GM21423 (cell line): ENCODE measurements around the gene C10orf120.

ENCODE experiments used
- ATAC-seq: cut with Tn5 transposase; IDR thresholded peaks from one replicate; pipeline ENCODE4 v1.9.1; 2021; ENCODE audit warnings: mild to moderate bottlenecking, moderate library complexity; ENCODE audit not compliant: unreplicated experiment

C10orf120 gene

GRCh38 chr10:122662231-122662630, 37.4 kb downstream of the C10orf120 start:
- ATAC-seq = no peak

- no peak for ATAC-seq
Measured at GRCh38 chr10:122660696-122661095, 39.0 kb downstream of the C10orf120 start.

GRCh38 chr10:122659651-122660050, 40.0 kb downstream of the C10orf120 start:
- no peak for ATAC-seq

GRCh38 chr10:122659126-122659525, 40.5 kb downstream of the C10orf120 start:
- no peak for ATAC-seq

GRCh38 chr10:122658356-122659049, 41.1 kb downstream of the C10orf120 start:
- no peak for ATAC-seq

- ATAC-seq = no peak
Measured at GRCh38 chr10:122657729-122658128, 41.9 kb downstream of the C10orf120 start.

- ATAC-seq = no peak
Measured at GRCh38 chr10:122657255-122657654, 42.4 kb downstream of the C10orf120 start.

GRCh38 chr10:122656741-122657140, 42.9 kb downstream of the C10orf120 start:
- no peak for ATAC-seq

- ATAC-seq = no peak
Measured at GRCh38 chr10:122656308-122656705, 43.3 kb downstream of the C10orf120 start.

GRCh38 chr10:122655524-122656307, 43.9 kb downstream of the C10orf120 start:
- ATAC-seq = no peak

- ATAC-seq = no peak
Measured at GRCh38 chr10:122650331-122650730, 49.3 kb downstream of the C10orf120 start.

GRCh38 chr10:122649903-122650302, 49.7 kb downstream of the C10orf120 start:
- no peak for ATAC-seq

GRCh38 chr10:122648599-122649428, 50.8 kb downstream of the C10orf120 start:
- ATAC-seq = no peak
